Left renal pelvis (tissue), 4 donors: ENCODE results near the gene EREG. TPM values are rescaled to one million over a fixed set of nuclear protein-coding genes. Genes with fewer than 3 reads are reported as not detected.

Source experiments
- DNase-seq, 4 donors: peaks; one replicate each; pipeline ENCODE4 v3.0.0-alpha.2; 2013; ENCODE audit warnings: low read depth in 4 of 4, low spot score in 3 of 4
- polyA plus RNA-seq, 4 donors: library from polyadenylated mRNA; unstranded; fragments of 120-200 nt; gene quantifications; one replicate each; pipeline ENCODE4 v1.2.1, GENCODE V29; 2013; ENCODE audit not compliant: insufficient read length in 4 of 4

Gene EREG
- polyA plus RNA-seq: under 1 TPM in 3 of 4 donors, not detected in 1; 0.13 to 0.42 (median 0.24) TPM

- DNase-seq: no peak
Observed at GRCh38 chr4:74364652-74365491, at the start of gene EREG. Gene EREG, plus strand, starts transcription at chr4:74365145. Its CDS starts 164 bp downstream, at chr4:74365309.

GRCh38 chr4:74315376-74315775 lies 49.6 kb upstream of the EREG start:
- no peak for DNase-seq

- DNase-seq: no peak
Observed at GRCh38 chr4:74316397-74316796, 48.5 kb upstream of the EREG start.

- no peak for DNase-seq
Observed at GRCh38 chr4:74317616-74318246, 47.2 kb upstream of the EREG start.

- DNase-seq: no peak
Observed at GRCh38 chr4:74318276-74318675, 46.7 kb upstream of the EREG start.

GRCh38 chr4:74319470-74319869 lies 45.5 kb upstream of the EREG start:
- no peak for DNase-seq

- peak in 3 of 4 donors; percentile 3 to 27 (median 18) for DNase-seq
Observed at GRCh38 chr4:74320559-74321118, 44.3 kb upstream of the EREG start.

GRCh38 chr4:74322301-74322700 lies 42.6 kb upstream of the EREG start:
- DNase-seq: no peak

GRCh38 chr4:74323663-74324062 lies 41.3 kb upstream of the EREG start:
- no peak for DNase-seq

GRCh38 chr4:74324262-74324661 lies 40.7 kb upstream of the EREG start:
- DNase-seq: no peak

GRCh38 chr4:74325886-74326285 lies 39.1 kb upstream of the EREG start:
- no peak for DNase-seq

GRCh38 chr4:74327762-74328161 lies 37.2 kb upstream of the EREG start:
- no peak for DNase-seq

GRCh38 chr4:74328501-74328900 lies 36.4 kb upstream of the EREG start:
- no peak for DNase-seq

- DNase-seq: no peak
Observed at GRCh38 chr4:74329307-74329706, 35.6 kb upstream of the EREG start.

- no peak for DNase-seq
Observed at GRCh38 chr4:74330295-74330750, 34.6 kb upstream of the EREG start.

GRCh38 chr4:74331252-74331651 lies 33.7 kb upstream of the EREG start:
- DNase-seq: no peak

GRCh38 chr4:74331944-74332343 lies 33.0 kb upstream of the EREG start:
- no peak for DNase-seq

- no peak for DNase-seq
Observed at GRCh38 chr4:74334636-74335035, 30.3 kb upstream of the EREG start.

GRCh38 chr4:74335341-74336021 lies 29.5 kb upstream of the EREG start:
- no peak for DNase-seq

GRCh38 chr4:74338792-74339333 lies 26.1 kb upstream of the EREG start:
- no peak for DNase-seq

GRCh38 chr4:74339501-74339900 lies 25.4 kb upstream of the EREG start:
- no peak for DNase-seq
